Sigmoid colon (tissue), 4 donors: Measurements from ENCODE around the gene NOXRED1.

Source experiments
- CTCF ChIP-seq, 4 experiments: fragments of 450-650 bp in 3 of 4; fragments of 200-600 bp in 1 of 4; IDR thresholded peaks; one replicate each; pipeline ENCODE4 v1.5.1; 2016 to 2019; ENCODE audit warnings: antibody characterized with exemption in 4 of 4, mild to moderate bottlenecking in 3 of 4, moderate library complexity in 2 of 4
- EP300 ChIP-seq, 4 donors: sonication (generic); formaldehyde crosslinking; IDR thresholded peaks; one replicate each; pipeline ENCODE4 v1.6.1; 2017; ENCODE audit warnings: antibody characterized with exemption in 4 of 4

- no peak for TF ChIP-seq CTCF (IDR thresholded peaks at IDR 0.05)
- TF ChIP-seq EP300 (IDR thresholded peaks at IDR 0.05): no peak
Observed at GRCh38 chr14:77377502-77377844, 45.9 kb downstream of the NOXRED1 start.
